ENCODE results near the gene TBX6. TPM values are rescaled to one million over a fixed set of nuclear protein-coding genes. Genes with fewer than 3 reads are reported as not detected.

Gene TBX6
- total RNA-seq, 1 experiment from 2014 or later: 0.73 TPM

DNA sequence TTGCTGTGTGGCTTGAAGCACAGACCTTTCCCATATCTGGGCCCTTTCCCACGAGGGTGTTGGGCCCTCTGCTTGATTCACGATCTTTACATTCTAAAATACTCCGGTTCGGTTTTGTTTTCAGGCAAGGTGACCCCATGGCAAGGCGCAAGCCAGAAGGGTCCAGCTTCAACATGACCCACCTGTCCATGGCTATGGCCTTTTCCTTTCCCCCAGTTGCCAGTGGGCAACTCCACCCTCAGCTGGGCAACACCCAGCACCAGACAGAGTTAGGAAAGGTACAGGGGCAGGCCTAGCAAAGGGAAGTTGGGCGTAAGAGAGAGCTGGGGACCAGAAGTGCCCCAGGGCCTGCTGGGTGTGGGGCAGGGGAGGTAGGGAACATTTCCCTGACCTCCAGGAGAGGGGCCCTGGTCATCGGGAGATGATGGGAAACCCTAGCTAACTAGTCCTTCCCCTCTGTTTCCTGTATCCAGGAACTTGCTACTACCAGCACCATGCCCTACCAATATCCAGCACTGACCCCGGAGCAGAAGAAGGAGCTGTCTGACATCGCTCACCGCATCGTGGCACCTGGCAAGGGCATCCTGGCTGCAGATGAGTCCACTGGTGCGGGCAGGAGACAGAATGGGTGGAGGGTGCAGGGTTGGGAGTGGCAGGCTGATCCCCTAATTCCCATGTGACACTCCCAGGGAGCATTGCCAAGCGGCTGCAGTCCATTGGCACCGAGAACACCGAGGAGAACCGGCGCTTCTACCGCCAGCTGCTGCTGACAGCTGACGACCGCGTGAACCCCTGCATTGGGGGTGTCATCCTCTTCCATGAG is 24.8 kb downstream of the TBX6 start:
- peaks cover 54% of the 10 kb centered on the region for H3K36me3 ChIP-seq

GRCh38 chr16:30065943-30066760 is 25.6 kb downstream of the TBX6 start:
- Histone ChIP-seq H3K4me1 (peaks cover 17% of the 10 kb centered on the region), H3K36me3 (peaks cover 46% of the 10 kb centered on the region)
- peak; percentile 31 to 51 for DNase-seq

More for the DNA sequence above, 24.8 kb downstream of the TBX6 start:
- H3K4me1 ChIP-seq: peaks cover 10% of the 10 kb centered on the region
- no peak for DNase-seq
- no peaks in the 10 kb centered on the region for H3K27me3 ChIP-seq
- H3K27ac ChIP-seq: peak overlapping the region; percentile 86
- H3K9me3 ChIP-seq (replicated peaks): no peaks in the 10 kb centered on the region
- peak overlapping the region; percentile 83 for H3K4me3 ChIP-seq

GRCh38 chr16:30065102-30065942 is 26.4 kb downstream of the TBX6 start, which contains the start of gene ALDOA:
Gene ALDOA, plus strand, starts transcription at chr16:30065760. Its CDS starts 1,138 bp downstream, at chr16:30066898.
- Histone ChIP-seq H3K4me3 (peak within 1 kb of the TSS; percentile 83), H3K27me3 (no peaks in the 10 kb centered on the region), H3K36me3 (peaks cover 38% of the 10 kb centered on the region), H3K27ac (peak within 1 kb of the TSS; percentile 86), H3K9me3 (replicated peaks) (no peaks in the 10 kb centered on the region), H3K4me1 (peaks cover 25% of the 10 kb centered on the region)
- peak; percentile 96 for DNase-seq

More at GRCh38 chr16:30065943-30066760, 25.6 kb downstream of the TBX6 start:
- Histone ChIP-seq H3K27me3 (no peaks in the 10 kb centered on the region), H3K9me3 (replicated peaks) (no peaks in the 10 kb centered on the region), H3K27ac (peak overlapping the region; percentile 86), H3K4me3 (peak overlapping the region; percentile 83)

DNA sequence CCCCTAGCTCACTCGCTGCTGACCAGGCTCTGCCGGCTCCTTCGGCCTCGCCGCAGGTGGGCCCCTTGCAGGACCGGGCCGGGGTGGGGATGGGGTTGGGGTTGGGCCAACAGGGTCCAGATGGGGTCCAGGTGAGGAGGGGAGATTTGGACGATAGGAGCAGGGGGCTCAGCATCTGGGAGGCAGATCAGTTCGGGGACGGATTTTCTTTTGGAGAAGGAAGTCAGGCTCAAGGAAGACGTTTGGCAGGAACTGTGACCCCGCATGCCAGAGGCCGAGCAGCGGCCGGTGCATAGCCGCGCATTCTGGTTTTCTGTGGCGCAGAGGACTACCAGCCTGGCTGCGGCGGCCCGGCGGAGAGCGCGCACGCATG is 27.0 kb downstream of the TBX6 start:
- Histone ChIP-seq H3K4me3 (peak overlapping the region; percentile 83), H3K27ac (peak overlapping the region; percentile 86), H3K9me3 (replicated peaks) (no peaks in the 10 kb centered on the region), H3K36me3 (peaks cover 32% of the 10 kb centered on the region), H3K4me1 (peaks cover 25% of the 10 kb centered on the region), H3K27me3 (no peaks in the 10 kb centered on the region)
- DNase-seq: no peak

GRCh38 chr16:30063893-30064728 is 27.6 kb downstream of the TBX6 start:
- H3K4me3 ChIP-seq: peak overlapping the region; percentile 83
- H3K27me3 ChIP-seq: no peaks in the 10 kb centered on the region
- H3K9me3 ChIP-seq (replicated peaks): no peaks in the 10 kb centered on the region
- H3K4me1 ChIP-seq: peaks cover 25% of the 10 kb centered on the region
- peak; percentile 61 to 65 for DNase-seq
- H3K27ac ChIP-seq: peak overlapping the region; percentile 86
- peaks cover 26% of the 10 kb centered on the region for H3K36me3 ChIP-seq

- peak overlapping the region; percentile 83 for H3K4me3 ChIP-seq
- peak; percentile 32 to 63 for DNase-seq
- no peaks in the 10 kb centered on the region for H3K27me3 ChIP-seq
- no peaks in the 10 kb centered on the region for H3K9me3 ChIP-seq (replicated peaks)
- H3K4me1 ChIP-seq: peaks cover 25% of the 10 kb centered on the region
- peak overlapping the region; percentile 86 for H3K27ac ChIP-seq
- peaks cover 18% of the 10 kb centered on the region for H3K36me3 ChIP-seq
Measured at GRCh38 chr16:30063278-30063892, 28.3 kb downstream of the TBX6 start.

DNA sequence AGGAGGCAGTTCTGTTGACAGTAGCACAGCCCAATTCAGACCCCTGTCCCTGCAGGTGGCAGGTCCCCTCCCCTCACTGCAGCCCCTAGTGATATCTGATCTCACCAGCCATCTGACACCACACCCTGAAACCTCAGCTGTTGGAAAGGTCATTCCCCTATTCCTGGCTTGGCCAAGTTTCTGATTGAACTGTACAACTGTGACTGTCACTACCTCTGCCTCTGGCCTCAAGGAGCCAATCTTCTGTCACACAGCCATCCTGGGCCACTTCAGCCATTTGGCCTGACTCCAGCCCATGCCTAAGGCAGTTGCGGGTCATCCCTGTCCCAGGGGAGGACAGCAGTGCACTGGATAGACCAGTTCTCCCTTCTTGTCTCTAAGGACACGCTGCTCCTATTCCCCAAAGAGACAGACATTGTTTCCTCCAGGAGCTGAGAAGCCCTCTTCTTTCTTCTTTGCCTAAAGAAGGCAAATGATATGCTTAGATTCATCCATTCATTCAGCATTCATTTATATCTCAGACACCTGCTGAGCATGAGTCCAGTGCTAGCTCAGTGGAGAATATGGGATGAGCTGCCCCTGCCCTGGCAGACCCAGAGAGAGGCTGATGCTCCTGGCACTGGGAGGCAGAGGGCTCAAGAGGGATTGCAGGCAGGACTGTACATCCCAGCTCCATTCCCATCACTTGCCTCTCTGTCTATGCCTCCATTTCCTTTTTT is 30.7 kb downstream of the TBX6 start:
- no peaks in the 10 kb centered on the region for H3K27me3 ChIP-seq
- H3K27ac ChIP-seq: peak overlapping the region; percentile 14; the same call in 1 of the 2 replicates
- H3K36me3 ChIP-seq: no peaks in the 10 kb centered on the region
- DNase-seq: peak; percentile 71 to 86
- H3K9me3 ChIP-seq (replicated peaks): no peaks in the 10 kb centered on the region
- H3K4me1 ChIP-seq: peaks cover 25% of the 10 kb centered on the region
- no peak overlapping the region for H3K4me3 ChIP-seq

GRCh38 chr16:30060346-30060745 is 31.4 kb downstream of the TBX6 start:
- Histone ChIP-seq H3K4me3 (no peak overlapping the region), H3K27ac (peak overlapping the region; percentile 14; the same call in 1 of the 2 replicates), H3K36me3 (no peaks in the 10 kb centered on the region), H3K4me1 (peaks cover 25% of the 10 kb centered on the region), H3K9me3 (replicated peaks) (no peaks in the 10 kb centered on the region), H3K27me3 (no peaks in the 10 kb centered on the region)
- no peak for DNase-seq

DNA sequence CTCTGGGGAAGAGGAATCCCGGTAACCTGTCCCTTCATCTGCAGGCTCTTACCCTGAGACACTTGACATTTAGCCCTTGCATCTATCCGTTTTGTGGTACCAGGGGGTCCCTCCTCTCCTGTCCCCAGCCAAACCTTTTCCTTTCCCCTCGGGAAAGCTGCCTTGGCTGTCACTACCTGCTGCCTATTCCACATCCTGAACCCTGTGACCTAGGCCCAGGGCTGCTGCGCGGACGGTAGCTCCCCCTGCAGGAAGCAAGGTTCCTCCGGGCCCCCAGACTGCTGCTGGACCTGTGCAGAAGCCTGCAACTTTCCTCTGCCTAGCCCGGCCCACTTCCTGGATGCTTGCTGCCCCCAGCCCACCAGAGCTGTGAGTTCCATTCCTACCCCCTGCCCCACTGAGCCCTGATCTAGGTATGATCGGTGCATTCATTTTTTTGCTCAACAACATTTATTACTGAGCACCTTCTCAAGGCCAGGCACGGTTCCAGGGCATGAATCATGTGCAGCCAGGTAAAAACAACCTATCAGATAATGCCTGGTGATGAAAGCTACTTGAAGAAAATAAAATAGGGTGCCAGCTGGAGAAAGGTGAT is 36.7 kb downstream of the TBX6 start:
- Histone ChIP-seq H3K36me3 (no peaks in the 10 kb centered on the region), H3K4me1 (no peaks in the 10 kb centered on the region), H3K27ac (no peak overlapping the region), H3K4me3 (no peak overlapping the region), H3K27me3 (no peaks in the 10 kb centered on the region), H3K9me3 (replicated peaks) (no peaks in the 10 kb centered on the region)
- no peak for DNase-seq

DNA sequence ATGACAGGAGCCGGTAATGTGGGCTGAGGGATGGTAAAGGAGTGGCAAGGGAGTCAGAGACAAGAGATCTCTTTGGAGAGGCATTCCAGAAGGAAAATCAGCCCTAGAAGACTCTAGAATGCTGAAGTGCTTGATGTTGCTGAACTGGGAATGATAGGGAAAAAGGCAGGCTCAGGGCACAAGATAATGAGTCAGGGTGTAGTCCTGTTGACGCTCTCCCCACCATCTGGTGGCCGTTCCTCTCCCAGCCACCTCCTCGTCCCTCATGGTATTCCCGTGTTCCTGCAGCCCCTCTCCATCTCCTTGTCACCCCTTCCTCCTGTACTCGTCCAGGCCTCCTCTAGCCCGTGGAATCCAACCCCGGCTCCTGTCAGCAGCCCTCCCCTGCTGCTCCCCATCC is 37.3 kb downstream of the TBX6 start:
- no peak overlapping the region for H3K27ac ChIP-seq
- DNase-seq: no peak
- H3K36me3 ChIP-seq: no peaks in the 10 kb centered on the region
- no peaks in the 10 kb centered on the region for H3K4me1 ChIP-seq
- H3K4me3 ChIP-seq: no peak overlapping the region
- H3K27me3 ChIP-seq: no peaks in the 10 kb centered on the region
- H3K9me3 ChIP-seq (replicated peaks): no peaks in the 10 kb centered on the region

- Histone ChIP-seq H3K27ac (no peak overlapping the region; the same call in 1 of the 2 replicates), H3K4me1 (no peaks in the 10 kb centered on the region)
- peak; percentile 37 to 50 for DNase-seq
Measured at GRCh38 chr16:30053376-30054015, 38.2 kb downstream of the TBX6 start.

More at GRCh38 chr16:30053376-30054015, 38.2 kb downstream of the TBX6 start:
- Histone ChIP-seq H3K9me3 (replicated peaks) (no peaks in the 10 kb centered on the region), H3K27me3 (no peaks in the 10 kb centered on the region), H3K36me3 (no peaks in the 10 kb centered on the region), H3K4me3 (peak overlapping the region; percentile 77)
